ENCODE measurements around the gene TNIK. TPM values are rescaled to one million over a fixed set of nuclear protein-coding genes. Genes with fewer than 3 reads are reported as not detected.

Gene TNIK
- total and polyA plus RNA-seq, 2 of the 13 experiments (the other 11 are each of a cell fraction or from before 2014, with no cell fraction given): 0.15 to 0.22 TPM

GRCh38 chr3:171393032-171393744 is 67.0 kb downstream of the TNIK start:
- Histone ChIP-seq H3K9ac (ENCODE audit: insufficient read depth, low read depth, low read length) (no peak overlapping the region), H3K9me3 (ENCODE audit: low read length) (peaks cover 10% of the 10 kb centered on the region; the same call in 1 of the 2 replicates), H3K4me3 (replicated peaks in 1 of 3; ENCODE audit: insufficient read depth in 1 of 3, low read depth in 2 of 3, low read length in 3 of 3) (no peak overlapping the region), H4K20me1 (ENCODE audit: insufficient read depth, low read length) (no peaks in the 10 kb centered on the region), H2AFZ (ENCODE audit: low read length) (no peak overlapping the region), H3K36me3 (replicated peaks in 1 of 2; ENCODE audit: control insufficient read depth in 1 of 2, insufficient read depth in 2 of 2, low read length in 2 of 2) (no peaks in the 10 kb centered on the region), H3K4me2 (ENCODE audit: low read depth, low read length) (peak overlapping the region; percentile 31; the same call in 1 of the 2 replicates), H3K27ac (ENCODE audit: extremely low read length, insufficient read depth, low read length) (no peak overlapping the region), H3K27me3 (ENCODE audit: control insufficient read depth in 1 of 2, insufficient read depth in 2 of 2, low read length in 2 of 2) (no peaks in the 10 kb centered on the region; a peak in 1 of 5 replicates), H3K4me1 (ENCODE audit: insufficient read depth, low read length) (0 out of 2 replicates have a peak, but pooled peaks cover 7% of the 10 kb centered on the region), H3K79me2 (ENCODE audit: insufficient read depth, low read length) (no peaks in the 10 kb centered on the region)
- WGBS (ENCODE audit: low lambda C conversion rate): 4% methylated on average over 7 of the region's 7 CpGs
- FAIRE-seq (no peak), DNase-seq (ENCODE audit: low spot score) (peak; percentile 39), ATAC-seq (peak; percentile 70)
- no TSS peak for BruUV-seq (replicated peaks)
- ChIA-PET POLR2A (no interaction called here), CTCF (ENCODE audit: low intra/inter-chr PET ratio, low total read pairs) (no interaction called here)
- intact Hi-C loops (cut with micrococcal nuclease; ENCODE audit: unreplicated experiment): no loop called here
- in situ Hi-C loops (cut with HindIII; ENCODE audit: extremely low pct_ligation_motif_present, low pct_unique_long_range_greater_than_20kb): no loop called here
- no peak for TF ChIP-seq POLR2AphosphoS2 (IDR thresholded peaks at IDR 0.05; ENCODE audit: low read depth, low read length)
- no peak for TF ChIP-seq ZMYM3 (CRISPR knock-in tag; IDR thresholded peaks at IDR 0.05)
- TF ChIP-seq, protein P1, sequence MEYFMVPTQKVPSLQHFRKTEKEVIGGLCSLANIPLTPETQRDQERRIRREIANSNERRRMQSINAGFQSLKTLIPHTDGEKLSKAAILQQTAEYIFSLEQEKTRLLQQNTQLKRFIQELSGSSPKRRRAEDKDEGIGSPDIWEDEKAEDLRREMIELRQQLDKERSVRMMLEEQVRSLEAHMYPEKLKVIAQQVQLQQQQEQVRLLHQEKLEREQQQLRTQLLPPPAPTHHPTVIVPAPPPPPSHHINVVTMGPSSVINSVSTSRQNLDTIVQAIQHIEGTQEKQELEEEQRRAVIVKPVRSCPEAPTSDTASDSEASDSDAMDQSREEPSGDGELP (IDR thresholded peaks at IDR 0.05; ENCODE audit: borderline replicate concordance, low read depth): no peak
- TF ChIP-seq TBL1XR1 (IDR thresholded peaks at IDR 0.05; ENCODE audit: borderline replicate concordance, low read length, partially characterized antibody): no peak
- TF ChIP-seq NCOA5 (CRISPR knock-in tag; IDR thresholded peaks at IDR 0.05): no peak
- TF ChIP-seq, protein P2, sequence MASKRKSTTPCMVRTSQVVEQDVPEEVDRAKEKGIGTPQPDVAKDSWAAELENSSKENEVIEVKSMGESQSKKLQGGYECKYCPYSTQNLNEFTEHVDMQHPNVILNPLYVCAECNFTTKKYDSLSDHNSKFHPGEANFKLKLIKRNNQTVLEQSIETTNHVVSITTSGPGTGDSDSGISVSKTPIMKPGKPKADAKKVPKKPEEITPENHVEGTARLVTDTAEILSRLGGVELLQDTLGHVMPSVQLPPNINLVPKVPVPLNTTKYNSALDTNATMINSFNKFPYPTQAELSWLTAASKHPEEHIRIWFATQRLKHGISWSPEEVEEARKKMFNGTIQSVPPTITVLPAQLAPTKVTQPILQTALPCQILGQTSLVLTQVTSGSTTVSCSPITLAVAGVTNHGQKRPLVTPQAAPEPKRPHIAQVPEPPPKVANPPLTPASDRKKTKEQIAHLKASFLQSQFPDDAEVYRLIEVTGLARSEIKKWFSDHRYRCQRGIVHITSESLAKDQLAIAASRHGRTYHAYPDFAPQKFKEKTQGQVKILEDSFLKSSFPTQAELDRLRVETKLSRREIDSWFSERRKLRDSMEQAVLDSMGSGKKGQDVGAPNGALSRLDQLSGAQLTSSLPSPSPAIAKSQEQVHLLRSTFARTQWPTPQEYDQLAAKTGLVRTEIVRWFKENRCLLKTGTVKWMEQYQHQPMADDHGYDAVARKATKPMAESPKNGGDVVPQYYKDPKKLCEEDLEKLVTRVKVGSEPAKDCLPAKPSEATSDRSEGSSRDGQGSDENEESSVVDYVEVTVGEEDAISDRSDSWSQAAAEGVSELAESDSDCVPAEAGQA (IDR thresholded peaks at IDR 0.05; ENCODE audit: low read depth): no peak
- TF ChIP-seq, protein P2 (CRISPR knock-in tag; IDR thresholded peaks at IDR 0.05; ENCODE audit: borderline replicate concordance): no peak
- no peak for TF ChIP-seq HNRNPLL (IDR thresholded peaks at IDR 0.05; ENCODE audit: low read depth, low read length, poor library complexity, severe bottlenecking)
- TF ChIP-seq ZNF337 (CRISPR knock-in tag; IDR thresholded peaks at IDR 0.05; ENCODE audit: borderline replicate concordance, low read depth): no peak
- TF ChIP-seq PRMT3 (CRISPR knock-in tag; IDR thresholded peaks at IDR 0.05; ENCODE audit: borderline replicate concordance, low read depth): no peak
- TF ChIP-seq IKZF5 (CRISPR knock-in tag; IDR thresholded peaks at IDR 0.05): no peak
- no peak for TF ChIP-seq SKIL (CRISPR knock-in tag; IDR thresholded peaks at IDR 0.05; ENCODE audit: borderline replicate concordance)

Measured in HepG2 (cell line).